Liver (tissue), 9 donors: ENCODE data around the gene CUL3. TPM values are rescaled to one million over a fixed set of nuclear protein-coding genes. Genes with fewer than 3 reads are reported as not detected.

ENCODE experiments used
- DNase-seq: peaks from one replicate; pipeline ENCODE4 v3.0.0-alpha.2; 2017; ENCODE audit warnings: low spot score
- H3K27ac ChIP-seq, 2 donors: one replicate each; pipeline ENCODE4 v1.7.0; 2013; ENCODE audit warnings: inconsistent platforms in 2 of 2, low read length in 2 of 2, control low read depth in 1 of 2, low read depth in 1 of 2, mild to moderate bottlenecking in 1 of 2
- H3K27me3 ChIP-seq, 4 donors: one replicate each; pipeline versions ENCODE4 v1.6.1 to v1.7.0; 2013; ENCODE audit warnings: low read length in 3 of 4, inconsistent platforms in 1 of 4, mild to moderate bottlenecking in 1 of 4, moderate library complexity in 1 of 4; ENCODE audit not compliant: control insufficient read depth in 4 of 4, insufficient read depth in 4 of 4
- H3K36me3 ChIP-seq, 4 donors: one replicate each; pipeline versions ENCODE4 v1.6.1 to v1.7.0; 2013; ENCODE audit warnings: low read length in 3 of 4, mild to moderate bottlenecking in 3 of 4, low read depth in 1 of 4, moderate library complexity in 1 of 4; ENCODE audit not compliant: control insufficient read depth in 4 of 4, insufficient read depth in 3 of 4
- H3K4me1 ChIP-seq, 4 donors: one replicate each; pipeline versions ENCODE4 v1.6.1 to v1.7.0; 2013; ENCODE audit warnings: low read length in 3 of 4, mild to moderate bottlenecking in 3 of 4, moderate library complexity in 1 of 4; ENCODE audit not compliant: control insufficient read depth in 4 of 4, insufficient read depth in 4 of 4
- H3K4me3 ChIP-seq, 3 donors: one replicate each; pipeline versions ENCODE4 v1.6.1 to v1.7.0; 2013; ENCODE audit warnings: low read length in 3 of 3, control low read depth in 1 of 3, low read depth in 1 of 3, mild to moderate bottlenecking in 1 of 3
- H3K9ac ChIP-seq, 2 donors: one replicate each; pipeline ENCODE4 v1.7.0; 2013; ENCODE audit warnings: low read length in 2 of 2, mild to moderate bottlenecking in 2 of 2, moderate library complexity in 2 of 2, control low read depth in 1 of 2, low read depth in 1 of 2
- H3K9me3 ChIP-seq, 4 donors: one replicate each; pipeline versions ENCODE4 v1.6.1 to v1.7.0; 2013; ENCODE audit warnings: low read length in 3 of 4; ENCODE audit not compliant: control insufficient read depth in 4 of 4
- ATF3 ChIP-seq: IDR thresholded peaks from 2 replicates; pipeline ENCODE4 v1.6.1; 2016; ENCODE audit warnings: antibody characterized with exemption
- EGR1 ChIP-seq, 2 donors: IDR thresholded peaks; 2 replicates each; pipeline ENCODE4 v1.6.1; 2016 to 2018; ENCODE audit warnings: antibody characterized with exemption in 2 of 2, low read depth in 2 of 2
- FOXA1 ChIP-seq: IDR thresholded peaks from 2 replicates; pipeline ENCODE4 v1.6.1; 2016; ENCODE audit warnings: antibody characterized with exemption
- FOXA2 ChIP-seq: IDR thresholded peaks from 2 replicates; pipeline ENCODE4 v1.6.1; 2016; ENCODE audit warnings: antibody characterized with exemption
- GABPA ChIP-seq, 2 donors: IDR thresholded peaks in 1 of 2; conservative IDR thresholded peaks in 1 of 2; 2 replicates each; pipeline ENCODE4 v1.6.1; 2016; ENCODE audit warnings: antibody characterized with exemption in 2 of 2, mild to moderate bottlenecking in 1 of 2, moderate library complexity in 1 of 2
- HNF4A ChIP-seq, 2 donors: conservative IDR thresholded peaks; 2 replicates each; pipeline ENCODE4 v1.6.1; 2016; ENCODE audit warnings: antibody characterized with exemption in 2 of 2, mild to moderate bottlenecking in 2 of 2
- HNF4G ChIP-seq: IDR thresholded peaks from 2 replicates; pipeline ENCODE4 v1.6.1; 2016; ENCODE audit warnings: antibody characterized with exemption
- JUND ChIP-seq, 2 donors: IDR thresholded peaks; 2 replicates each; pipeline ENCODE4 v1.6.1; 2016; ENCODE audit warnings: antibody characterized with exemption in 2 of 2
- MAX ChIP-seq: IDR thresholded peaks from 2 replicates; pipeline ENCODE4 v1.6.1; 2016; ENCODE audit warnings: antibody characterized with exemption
- NR2F2 ChIP-seq: IDR thresholded peaks from 2 replicates; pipeline ENCODE4 v1.6.1; 2016; ENCODE audit warnings: antibody characterized with exemption
- RAD21 ChIP-seq, 2 donors: IDR thresholded peaks; 2 replicates each; pipeline ENCODE4 v1.6.1; 2016; ENCODE audit warnings: antibody characterized with exemption in 2 of 2, mild to moderate bottlenecking in 2 of 2
- RXRA ChIP-seq, 2 donors: IDR thresholded peaks; 2 replicates each; pipeline ENCODE4 v1.6.1; 2017 to 2018; ENCODE audit warnings: antibody characterized with exemption in 2 of 2, mild to moderate bottlenecking in 1 of 2
- SP1 ChIP-seq: IDR thresholded peaks from 2 replicates; pipeline ENCODE4 v1.6.1; 2018; ENCODE audit warnings: antibody characterized with exemption, mild to moderate bottlenecking
- TAF1 ChIP-seq: conservative IDR thresholded peaks from 2 replicates; pipeline ENCODE4 v1.6.1; 2016; ENCODE audit warnings: antibody characterized with exemption, mild to moderate bottlenecking
- YY1 ChIP-seq: IDR thresholded peaks from 2 replicates; pipeline ENCODE4 v1.6.1; 2016; ENCODE audit warnings: antibody characterized with exemption, mild to moderate bottlenecking
- WGBS: extraction: QIAGEN DNeasy Blood & Tissue Kit; methylation state at CpG from one replicate; pipeline ENCODE4 v1.1.7; 2013; 5-methylcytosine and 5-hydroxymethylcytosine counted together
- polyA plus RNA-seq, 2 donors: library from polyadenylated mRNA; stranded (reverse) in 1 of 2; unstranded in 1 of 2; fragments of 200-250 nt in 1 of 2; fragments of >200 nt in 1 of 2; fragmentation: Nextera tagmentation in 1 of 2; extraction: Ambion mirVana in 1 of 2; gene quantifications; one replicate each; pipeline versions ENCODE4 v1.2.1 to v1.2.3, GENCODE V29; 2013 to 2015
- total RNA-seq, 2 donors: library from RNA; depleted of rRNA; stranded (reverse); fragments of >200 nt; gene quantifications; one replicate each; pipeline ENCODE4 v1.2.3, GENCODE V29; 2014
- TF ChIP-seq, protein P1 (sequence below): IDR thresholded peaks from 2 replicates; pipeline ENCODE4 v1.6.1; 2016; ENCODE audit warnings: antibody characterized with exemption
- TF ChIP-seq, protein P2 (sequence below): fragments of 150-350 bp; IDR thresholded peaks from 2 replicates; pipeline ENCODE4 v1.5.1; 2017; ENCODE audit warnings: improper control_type of control experiment, low read depth, low read length; ENCODE audit not compliant: missing input control
- TF ChIP-seq, protein P3 (sequence below): IDR thresholded peaks from 2 replicates; pipeline ENCODE4 v1.6.1; 2016; ENCODE audit warnings: antibody characterized with exemption, mild to moderate bottlenecking
- donor health status: healthy.
- donor health status: healthy.
- donor health status: healthy.
- donor health status: healthy.
- donor health status: healthy.

CUL3 gene
- total and polyA plus RNA-seq, 4 donors = 24.7 to 48.9 (median 33.1) TPM

DNA sequence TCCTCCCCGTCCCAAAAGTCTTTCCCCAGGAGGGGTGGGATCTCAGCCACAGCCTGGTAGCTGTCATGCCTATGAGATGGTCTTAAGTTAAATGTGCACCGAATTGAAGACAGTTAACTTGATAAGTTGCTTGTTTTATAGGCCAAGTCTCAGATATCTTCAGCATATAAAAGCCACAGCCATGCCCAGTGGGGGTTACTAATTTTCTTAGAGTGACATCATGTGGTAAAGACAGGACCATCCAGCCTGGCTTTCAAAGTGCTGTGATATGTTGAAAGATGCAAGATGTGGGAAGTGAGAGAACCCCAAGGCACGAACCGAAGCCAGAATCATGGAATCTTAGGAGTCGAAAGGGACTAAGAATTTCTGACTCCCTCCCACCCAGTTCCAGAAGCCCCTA is 141.1 kb downstream of the CUL3 start:
- TF ChIP-seq TAF1 (no peak), ATF3 (no peak), YY1 (no peak), HNF4G (no peak), FOXA1 (no peak), RAD21 (IDR thresholded peaks at IDR 0.05) (no peak), HNF4A (conservative IDR thresholded peaks at IDR 0.05) (no peak), FOXA2 (no peak), RXRA (IDR thresholded peaks at IDR 0.05) (no peak), JUND (IDR thresholded peaks at IDR 0.05) (no peak), SP1 (no peak), MAX (no peak), NR2F2 (no peak), GABPA (IDR thresholded peaks at IDR 0.05 in 1 of 2, conservative IDR thresholded peaks at IDR 0.05 in 1 of 2) (no peak), EGR1 (IDR thresholded peaks at IDR 0.05; ENCODE audit: low read depth in 2 of 2) (no peak)
- TF ChIP-seq, protein P1, sequence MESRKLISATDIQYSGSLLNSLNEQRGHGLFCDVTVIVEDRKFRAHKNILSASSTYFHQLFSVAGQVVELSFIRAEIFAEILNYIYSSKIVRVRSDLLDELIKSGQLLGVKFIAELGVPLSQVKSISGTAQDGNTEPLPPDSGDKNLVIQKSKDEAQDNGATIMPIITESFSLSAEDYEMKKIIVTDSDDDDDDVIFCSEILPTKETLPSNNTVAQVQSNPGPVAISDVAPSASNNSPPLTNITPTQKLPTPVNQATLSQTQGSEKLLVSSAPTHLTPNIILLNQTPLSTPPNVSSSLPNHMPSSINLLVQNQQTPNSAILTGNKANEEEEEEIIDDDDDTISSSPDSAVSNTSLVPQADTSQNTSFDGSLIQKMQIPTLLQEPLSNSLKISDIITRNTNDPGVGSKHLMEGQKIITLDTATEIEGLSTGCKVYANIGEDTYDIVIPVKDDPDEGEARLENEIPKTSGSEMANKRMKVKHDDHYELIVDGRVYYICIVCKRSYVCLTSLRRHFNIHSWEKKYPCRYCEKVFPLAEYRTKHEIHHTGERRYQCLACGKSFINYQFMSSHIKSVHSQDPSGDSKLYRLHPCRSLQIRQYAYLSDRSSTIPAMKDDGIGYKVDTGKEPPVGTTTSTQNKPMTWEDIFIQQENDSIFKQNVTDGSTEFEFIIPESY = no peak
- TF ChIP-seq, protein P2, sequence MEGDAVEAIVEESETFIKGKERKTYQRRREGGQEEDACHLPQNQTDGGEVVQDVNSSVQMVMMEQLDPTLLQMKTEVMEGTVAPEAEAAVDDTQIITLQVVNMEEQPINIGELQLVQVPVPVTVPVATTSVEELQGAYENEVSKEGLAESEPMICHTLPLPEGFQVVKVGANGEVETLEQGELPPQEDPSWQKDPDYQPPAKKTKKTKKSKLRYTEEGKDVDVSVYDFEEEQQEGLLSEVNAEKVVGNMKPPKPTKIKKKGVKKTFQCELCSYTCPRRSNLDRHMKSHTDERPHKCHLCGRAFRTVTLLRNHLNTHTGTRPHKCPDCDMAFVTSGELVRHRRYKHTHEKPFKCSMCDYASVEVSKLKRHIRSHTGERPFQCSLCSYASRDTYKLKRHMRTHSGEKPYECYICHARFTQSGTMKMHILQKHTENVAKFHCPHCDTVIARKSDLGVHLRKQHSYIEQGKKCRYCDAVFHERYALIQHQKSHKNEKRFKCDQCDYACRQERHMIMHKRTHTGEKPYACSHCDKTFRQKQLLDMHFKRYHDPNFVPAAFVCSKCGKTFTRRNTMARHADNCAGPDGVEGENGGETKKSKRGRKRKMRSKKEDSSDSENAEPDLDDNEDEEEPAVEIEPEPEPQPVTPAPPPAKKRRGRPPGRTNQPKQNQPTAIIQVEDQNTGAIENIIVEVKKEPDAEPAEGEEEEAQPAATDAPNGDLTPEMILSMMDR = no peak
- TF ChIP-seq, protein P3, sequence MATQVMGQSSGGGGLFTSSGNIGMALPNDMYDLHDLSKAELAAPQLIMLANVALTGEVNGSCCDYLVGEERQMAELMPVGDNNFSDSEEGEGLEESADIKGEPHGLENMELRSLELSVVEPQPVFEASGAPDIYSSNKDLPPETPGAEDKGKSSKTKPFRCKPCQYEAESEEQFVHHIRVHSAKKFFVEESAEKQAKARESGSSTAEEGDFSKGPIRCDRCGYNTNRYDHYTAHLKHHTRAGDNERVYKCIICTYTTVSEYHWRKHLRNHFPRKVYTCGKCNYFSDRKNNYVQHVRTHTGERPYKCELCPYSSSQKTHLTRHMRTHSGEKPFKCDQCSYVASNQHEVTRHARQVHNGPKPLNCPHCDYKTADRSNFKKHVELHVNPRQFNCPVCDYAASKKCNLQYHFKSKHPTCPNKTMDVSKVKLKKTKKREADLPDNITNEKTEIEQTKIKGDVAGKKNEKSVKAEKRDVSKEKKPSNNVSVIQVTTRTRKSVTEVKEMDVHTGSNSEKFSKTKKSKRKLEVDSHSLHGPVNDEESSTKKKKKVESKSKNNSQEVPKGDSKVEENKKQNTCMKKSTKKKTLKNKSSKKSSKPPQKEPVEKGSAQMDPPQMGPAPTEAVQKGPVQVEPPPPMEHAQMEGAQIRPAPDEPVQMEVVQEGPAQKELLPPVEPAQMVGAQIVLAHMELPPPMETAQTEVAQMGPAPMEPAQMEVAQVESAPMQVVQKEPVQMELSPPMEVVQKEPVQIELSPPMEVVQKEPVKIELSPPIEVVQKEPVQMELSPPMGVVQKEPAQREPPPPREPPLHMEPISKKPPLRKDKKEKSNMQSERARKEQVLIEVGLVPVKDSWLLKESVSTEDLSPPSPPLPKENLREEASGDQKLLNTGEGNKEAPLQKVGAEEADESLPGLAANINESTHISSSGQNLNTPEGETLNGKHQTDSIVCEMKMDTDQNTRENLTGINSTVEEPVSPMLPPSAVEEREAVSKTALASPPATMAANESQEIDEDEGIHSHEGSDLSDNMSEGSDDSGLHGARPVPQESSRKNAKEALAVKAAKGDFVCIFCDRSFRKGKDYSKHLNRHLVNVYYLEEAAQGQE = no peak
- 94% methylated on average over 5 of the region's 5 CpGs for WGBS
- DNase-seq = no peak
- H3K4me3 ChIP-seq = no peak overlapping the region
- no peaks in the 10 kb centered on the region for H3K36me3 ChIP-seq
- no peak overlapping the region for H3K9ac ChIP-seq
- H3K27ac ChIP-seq = no peak overlapping the region
- peaks cover 0 to 8% (median 5%) of the 10 kb centered on the region in 4 donors for H3K4me1 ChIP-seq
- H3K9me3 ChIP-seq = no peaks in the 10 kb centered on the region
- no peaks in the 10 kb centered on the region for H3K27me3 ChIP-seq
